A549 (cell line): ENCODE data around the gene TBX1. TPM values are rescaled to one million over a fixed set of nuclear protein-coding genes. Genes with fewer than 3 reads are reported as not detected.

Experiments
- ATAC-seq, 2 experiments: fragments of 200-7000 bp in 1 of 2; fragments of >200 bp in 1 of 2; cut with Nextera tagmentation in 1 of 2; cut with Tn5 transposase in 1 of 2; 3 replicates each; pipeline versions ENCODE4 v1.8.0 to v1.9.1; 2018 to 2020; ENCODE audit warnings: mild to moderate bottlenecking in 1 of 2, moderate library complexity in 1 of 2
- CTCF ChIA-PET: fragments of 300-600 bp; sonication (Branson Sonifier 250); formaldehyde crosslinking; extraction: SDS; loops from one replicate; lab custom pipeline; 2021; ENCODE audit warnings: antibody characterized with exemption, inconsistent platforms; lab: Yijun Ruan, JAX
- POLR2A ChIA-PET: fragments of 350-600 bp; formaldehyde crosslinking; extraction: SDS; loops from one replicate; lab custom pipeline; 2021; ENCODE audit warnings: antibody characterized with exemption, inconsistent platforms; lab: Yijun Ruan, JAX
- DNase-seq, 2 experiments: peaks; one replicate each; pipeline versions ENCODE4 v3.0.0 to v3.0.0-alpha.2; 2011 to 2016; ENCODE audit warnings: low read depth in 1 of 2, low spot score in 1 of 2
- FAIRE-seq: peaks from 2 replicates; lab custom pipeline; 2011; peaks lifted over from hg19 to GRCh38; lab: Jason Lieb, UNC
- H3K27ac ChIP-seq, 2 experiments: fragments of >200 bp; sonication (Bioruptor Twin); formaldehyde crosslinking; 3 replicates each; pipeline ENCODE4 v1.5.1; 2016 to 2017
- H3K4me1 ChIP-seq: fragments of >200 bp; sonication (Bioruptor Twin); formaldehyde crosslinking; 3 replicates; pipeline ENCODE4 v1.6.1; 2016
- H3K4me2 ChIP-seq: fragments of >200 bp; sonication (Bioruptor Twin); formaldehyde crosslinking; 3 replicates; pipeline ENCODE4 v1.6.1; 2016
- H3K4me3 ChIP-seq: fragments of >200 bp; sonication (Bioruptor Twin); formaldehyde crosslinking; 3 replicates; pipeline ENCODE4 v1.5.1; 2016
- H3K9me3 ChIP-seq: fragments of >200 bp; sonication (Bioruptor Twin); formaldehyde crosslinking; 3 replicates; pipeline ENCODE4 v1.6.1; 2016
- FOSB ChIP-seq: fragments of 250-450 bp; sonication (Bioruptor Pico); IDR thresholded peaks from 2 replicates; pipeline ENCODE4 v1.5.0; 2020; ENCODE audit warnings: mild to moderate bottlenecking, moderate library complexity
- HDAC2 ChIP-seq: fragments of 200-600 bp; sonication (generic); IDR thresholded peaks from 2 replicates; pipeline ENCODE4 v1.6.1; 2016
- JUN ChIP-seq, 2 experiments: fragments of >200 bp; sonication (Bioruptor Twin); formaldehyde crosslinking; IDR thresholded peaks; 2 replicates in 1 of 2; 3 replicates in 1 of 2; pipeline ENCODE4 v1.6.1; 2016 to 2017
- KDM1A ChIP-seq: fragments of 200-600 bp; sonication (generic); IDR thresholded peaks from 2 replicates; pipeline ENCODE4 v1.6.1; 2016; ENCODE audit warnings: low read depth, mild to moderate bottlenecking
- MYC ChIP-seq: IDR thresholded peaks from 2 replicates; pipeline ENCODE4 v1.6.1; 2012; ENCODE audit warnings: mild to moderate bottlenecking, inconsistent platforms, low read length, improper control_type of control experiment, borderline replicate concordance
- RAD21 ChIP-seq, 2 experiments: fragments of >200 bp in 1 of 2; sonication (Bioruptor Twin) in 1 of 2; formaldehyde crosslinking in 1 of 2; IDR thresholded peaks in 1 of 2; conservative IDR thresholded peaks in 1 of 2; 2 replicates in 1 of 2; 3 replicates in 1 of 2; pipeline ENCODE4 v1.6.1; 2012 to 2018; ENCODE audit warnings: inconsistent platforms in 1 of 2
- RFX5 ChIP-seq: fragments of 450-650 bp; IDR thresholded peaks from 2 replicates; pipeline ENCODE4 v1.7.1; 2014; ENCODE audit warnings: antibody characterized with exemption, mild to moderate bottlenecking, moderate library complexity
- SMC3 ChIP-seq: fragments of >200 bp; sonication (Bioruptor Twin); formaldehyde crosslinking; IDR thresholded peaks from 3 replicates; pipeline ENCODE4 v1.6.1; 2018; ENCODE audit warnings: inconsistent platforms
- ZC3H11A ChIP-seq: fragments of 450-650 bp; IDR thresholded peaks from 2 replicates; pipeline ENCODE4 v1.6.1; 2014; ENCODE audit warnings: antibody characterized with exemption, mild to moderate bottlenecking
- ZSCAN20 ChIP-seq: fragments of 250-450 bp; sonication (Bioruptor Pico); IDR thresholded peaks from 2 replicates; pipeline ENCODE4 v1.8.0; 2022; ENCODE audit warnings: mild to moderate bottlenecking, moderate library complexity
- whole genome bisulfite sequencing: methylation state at CpG from one replicate; pipeline ENCODE4 v1.1.6; 2017; ENCODE audit errors: missing lambda C conversion rate; 5-methylcytosine and 5-hydroxymethylcytosine counted together
- polyA plus RNA-seq, 4 experiments: library from polyadenylated mRNA; depleted of rRNA in 3 of 4; stranded (reverse); fragments of >200 nt; fragmentation: RNase III in 1 of 4; extraction: RNeasy Plus Mini Kit Qiagen cat#74134 plus additional on column Dnase treatment in 1 of 4; gene quantifications; 2 replicates in 3 of 4; 3 replicates in 1 of 4; pipeline ENCODE4 v1.2.3, GENCODE V29; 2011 to 2017
- TF ChIP-seq, protein P1 (sequence below): fragments of 450-650 bp; IDR thresholded peaks from 2 replicates; pipeline ENCODE4 v1.6.1; 2014; ENCODE audit warnings: antibody characterized with exemption
- TF ChIP-seq, protein P2 (sequence below): fragments of >200 bp; sonication (Bioruptor Twin); formaldehyde crosslinking; IDR thresholded peaks from 3 replicates; pipeline ENCODE4 v1.6.1; 2016
- TF ChIP-seq, protein P3 (sequence below): fragments of 150-350 bp; IDR thresholded peaks from 2 replicates; pipeline ENCODE4 v1.6.1; 2014; ENCODE audit warnings: low read depth, mild to moderate bottlenecking, low read length
- TF ChIP-seq, protein P4 (sequence below): fragments of >200 bp; sonication (Bioruptor Twin); formaldehyde crosslinking; IDR thresholded peaks from 2 replicates; pipeline ENCODE4 v1.6.1; 2016
- TF ChIP-seq, protein P5 (sequence below): fragments of >200 bp; sonication (Bioruptor Twin); formaldehyde crosslinking; IDR thresholded peaks from 3 replicates; pipeline ENCODE4 v1.5.1; 2016
- TF ChIP-seq, protein P6 (sequence below): IDR thresholded peaks from 2 replicates; pipeline ENCODE4 v1.6.1; 2012
- TF ChIP-seq, protein P7 (sequence below): IDR thresholded peaks from 2 replicates; pipeline ENCODE4 v1.6.1; 2012; ENCODE audit warnings: low read depth, borderline replicate concordance

The TBX1 gene
- polyA plus RNA-seq, 2 of the 4 experiments (the other 2 are of a cell fraction) = 0.30 to 2.8 TPM

DNA sequence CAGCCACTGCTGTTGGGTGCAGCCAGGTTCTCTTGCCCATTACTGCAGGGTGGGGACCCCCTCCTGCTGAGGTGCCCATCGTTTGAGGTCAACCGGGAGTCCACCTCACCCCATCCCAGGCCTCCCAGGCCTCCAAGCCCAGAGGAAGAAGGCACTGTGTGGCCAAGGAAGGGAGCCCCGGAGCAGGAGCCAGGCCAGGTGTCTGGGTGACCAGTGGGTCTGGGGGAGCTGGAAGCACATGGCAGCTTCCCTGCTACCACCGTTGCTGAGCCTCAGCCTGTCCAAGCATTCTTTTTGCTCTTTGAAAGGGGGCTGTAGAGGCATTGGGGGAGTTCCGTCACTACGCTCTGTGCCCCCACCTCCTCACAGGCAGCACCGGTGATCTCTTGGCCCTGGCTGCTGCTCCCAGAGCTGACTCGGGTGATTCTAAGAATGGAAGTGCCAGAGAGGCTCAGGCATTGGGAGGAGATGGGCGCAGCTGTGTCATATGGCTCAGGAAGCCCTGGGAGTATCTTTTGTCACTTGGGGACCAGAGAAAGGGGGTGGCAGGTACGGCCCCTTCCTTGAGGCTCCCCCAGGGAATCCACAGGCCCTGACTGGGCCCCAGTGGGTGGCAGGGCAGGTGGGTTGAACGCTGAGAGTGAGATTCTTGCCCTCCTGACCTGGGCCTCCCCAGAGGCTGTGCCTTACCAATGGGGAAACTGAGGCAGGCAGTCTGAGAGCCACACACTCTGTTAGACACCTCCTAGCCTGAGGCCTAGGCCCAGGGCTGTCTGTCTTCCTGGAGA, 44.3 kb upstream of the TBX1 start:
- ChIA-PET POLR2A (no interaction called here), CTCF (interaction anchor here (1.0 to 2.9 kb wide), 8 partner anchors 8 to 194 kb away, joined by 3 to 13 read pairs (median 4); no protein-coding TSS in a partner anchor)
- 83% methylated on average over 7 of the region's 11 CpGs for WGBS

DNA sequence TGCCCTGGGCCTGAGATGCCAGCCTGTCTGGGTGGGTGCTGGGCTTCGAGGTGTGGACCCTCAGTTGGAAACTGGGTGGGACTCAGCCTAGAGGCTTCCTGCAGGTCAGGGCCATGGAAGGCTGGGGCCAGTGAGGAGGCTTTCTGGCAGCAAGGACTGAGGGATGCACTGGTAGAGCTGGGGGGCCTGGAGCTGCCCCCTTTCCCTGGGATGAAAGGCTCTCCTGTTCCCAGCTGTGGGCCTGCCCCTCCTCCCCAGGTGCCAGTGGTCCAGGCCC, 43.8 kb upstream of the TBX1 start:
- H3K27ac ChIP-seq = no peak overlapping the region
- no peak overlapping the region for H3K4me2 ChIP-seq
- WGBS = no CpG with 5 or more reads among the region's 1 CpG
- ChIA-PET POLR2A (no interaction called here), CTCF (interaction anchor here (1.0 to 2.9 kb wide), 6 partner anchors 14 to 87 kb away, joined by 3 to 13 read pairs (median 6); no protein-coding TSS in a partner anchor)
- no peak for ATAC-seq
- H3K4me1 ChIP-seq = peaks cover 9% of the 10 kb centered on the region; the same call in 1 of the 3 replicates
- no peaks in the 10 kb centered on the region for H3K9me3 ChIP-seq
- no peak for DNase-seq
- FAIRE-seq = no peak
- TF ChIP-seq, protein P1, sequence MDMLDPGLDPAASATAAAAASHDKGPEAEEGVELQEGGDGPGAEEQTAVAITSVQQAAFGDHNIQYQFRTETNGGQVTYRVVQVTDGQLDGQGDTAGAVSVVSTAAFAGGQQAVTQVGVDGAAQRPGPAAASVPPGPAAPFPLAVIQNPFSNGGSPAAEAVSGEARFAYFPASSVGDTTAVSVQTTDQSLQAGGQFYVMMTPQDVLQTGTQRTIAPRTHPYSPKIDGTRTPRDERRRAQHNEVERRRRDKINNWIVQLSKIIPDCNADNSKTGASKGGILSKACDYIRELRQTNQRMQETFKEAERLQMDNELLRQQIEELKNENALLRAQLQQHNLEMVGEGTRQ = no peak
- TF ChIP-seq, protein P2, sequence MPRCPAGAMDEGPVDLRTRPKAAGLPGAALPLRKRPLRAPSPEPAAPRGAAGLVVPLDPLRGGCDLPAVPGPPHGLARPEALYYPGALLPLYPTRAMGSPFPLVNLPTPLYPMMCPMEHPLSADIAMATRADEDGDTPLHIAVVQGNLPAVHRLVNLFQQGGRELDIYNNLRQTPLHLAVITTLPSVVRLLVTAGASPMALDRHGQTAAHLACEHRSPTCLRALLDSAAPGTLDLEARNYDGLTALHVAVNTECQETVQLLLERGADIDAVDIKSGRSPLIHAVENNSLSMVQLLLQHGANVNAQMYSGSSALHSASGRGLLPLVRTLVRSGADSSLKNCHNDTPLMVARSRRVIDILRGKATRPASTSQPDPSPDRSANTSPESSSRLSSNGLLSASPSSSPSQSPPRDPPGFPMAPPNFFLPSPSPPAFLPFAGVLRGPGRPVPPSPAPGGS = no peak
- TF ChIP-seq KDM1A = no peak
- no peak for TF ChIP-seq RAD21 (conservative IDR thresholded peaks at IDR 0.05 in 1 of 2, IDR thresholded peaks at IDR 0.05 in 1 of 2)
- TF ChIP-seq HDAC2 = no peak
- TF ChIP-seq FOSB (CRISPR knock-in tag) = no peak
- no peak for TF ChIP-seq ZSCAN20 (CRISPR knock-in tag)
- TF ChIP-seq, all 56 proteins: peak for 0
- H3K4me3 ChIP-seq = no peak overlapping the region

More for the DNA sequence above, 44.3 kb upstream of the TBX1 start:
- Histone ChIP-seq H3K9me3 (no peaks in the 10 kb centered on the region), H3K4me3 (no peak overlapping the region), H3K27ac (no peak overlapping the region), H3K4me2 (no peak overlapping the region), H3K4me1 (peaks cover 9% of the 10 kb centered on the region; the same call in 1 of the 3 replicates)
- ATAC-seq (no peak), DNase-seq (no peak), FAIRE-seq (no peak)
- no peak for TF ChIP-seq ZC3H11A

DNA sequence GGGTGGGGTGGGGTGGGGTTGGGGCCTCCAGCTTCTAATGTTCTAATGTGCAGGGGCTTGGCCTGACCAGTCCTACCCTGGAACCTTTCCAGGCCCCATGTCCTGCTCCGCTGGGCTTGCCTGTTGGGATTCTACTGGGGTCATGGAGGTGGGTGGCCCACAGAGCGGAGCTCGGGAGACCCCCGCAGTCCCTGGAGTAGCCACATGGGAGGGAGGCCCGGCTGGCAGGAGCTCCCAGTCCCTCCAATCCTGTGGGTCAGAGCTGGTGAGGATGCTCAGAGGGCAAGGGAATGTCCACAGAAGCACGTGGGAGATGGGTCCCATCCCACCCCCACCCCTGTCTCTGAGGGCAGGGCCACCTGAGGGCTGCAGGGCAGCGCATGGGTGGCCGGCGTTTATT, 43.4 kb upstream of the TBX1 start:
- ChIA-PET CTCF (interaction anchor here (1.2 to 2.9 kb wide), 5 partner anchors 13 to 87 kb away, joined by 3 to 13 read pairs (median 7); no protein-coding TSS in a partner anchor), POLR2A (no interaction called here)
- no peak overlapping the region for H3K4me3 ChIP-seq
- DNase-seq = no peak
- H3K4me1 ChIP-seq = peaks cover 9% of the 10 kb centered on the region; the same call in 1 of the 3 replicates
- no peak for FAIRE-seq
- whole genome bisulfite sequencing = 98% methylated on average over 5 of the region's 9 CpGs
- no peak overlapping the region; a peak in 1 of 6 replicates for H3K27ac ChIP-seq
- peak overlapping the region; percentile 93; the same call in 2 of the 3 replicates for H3K4me2 ChIP-seq
- no peaks in the 10 kb centered on the region for H3K9me3 ChIP-seq
- peak in 1 of 2 experiments; percentile 11; a peak in 3 of 6 replicates for ATAC-seq
- TF ChIP-seq JUN (IDR thresholded peaks at IDR 0.05) = no peak
- TF ChIP-seq, protein P3, sequence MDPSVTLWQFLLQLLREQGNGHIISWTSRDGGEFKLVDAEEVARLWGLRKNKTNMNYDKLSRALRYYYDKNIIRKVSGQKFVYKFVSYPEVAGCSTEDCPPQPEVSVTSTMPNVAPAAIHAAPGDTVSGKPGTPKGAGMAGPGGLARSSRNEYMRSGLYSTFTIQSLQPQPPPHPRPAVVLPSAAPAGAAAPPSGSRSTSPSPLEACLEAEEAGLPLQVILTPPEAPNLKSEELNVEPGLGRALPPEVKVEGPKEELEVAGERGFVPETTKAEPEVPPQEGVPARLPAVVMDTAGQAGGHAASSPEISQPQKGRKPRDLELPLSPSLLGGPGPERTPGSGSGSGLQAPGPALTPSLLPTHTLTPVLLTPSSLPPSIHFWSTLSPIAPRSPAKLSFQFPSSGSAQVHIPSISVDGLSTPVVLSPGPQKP = no peak
- TF ChIP-seq, protein P4, sequence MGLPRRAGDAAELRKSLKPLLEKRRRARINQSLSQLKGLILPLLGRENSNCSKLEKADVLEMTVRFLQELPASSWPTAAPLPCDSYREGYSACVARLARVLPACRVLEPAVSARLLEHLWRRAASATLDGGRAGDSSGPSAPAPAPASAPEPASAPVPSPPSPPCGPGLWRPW = no peak

DNA sequence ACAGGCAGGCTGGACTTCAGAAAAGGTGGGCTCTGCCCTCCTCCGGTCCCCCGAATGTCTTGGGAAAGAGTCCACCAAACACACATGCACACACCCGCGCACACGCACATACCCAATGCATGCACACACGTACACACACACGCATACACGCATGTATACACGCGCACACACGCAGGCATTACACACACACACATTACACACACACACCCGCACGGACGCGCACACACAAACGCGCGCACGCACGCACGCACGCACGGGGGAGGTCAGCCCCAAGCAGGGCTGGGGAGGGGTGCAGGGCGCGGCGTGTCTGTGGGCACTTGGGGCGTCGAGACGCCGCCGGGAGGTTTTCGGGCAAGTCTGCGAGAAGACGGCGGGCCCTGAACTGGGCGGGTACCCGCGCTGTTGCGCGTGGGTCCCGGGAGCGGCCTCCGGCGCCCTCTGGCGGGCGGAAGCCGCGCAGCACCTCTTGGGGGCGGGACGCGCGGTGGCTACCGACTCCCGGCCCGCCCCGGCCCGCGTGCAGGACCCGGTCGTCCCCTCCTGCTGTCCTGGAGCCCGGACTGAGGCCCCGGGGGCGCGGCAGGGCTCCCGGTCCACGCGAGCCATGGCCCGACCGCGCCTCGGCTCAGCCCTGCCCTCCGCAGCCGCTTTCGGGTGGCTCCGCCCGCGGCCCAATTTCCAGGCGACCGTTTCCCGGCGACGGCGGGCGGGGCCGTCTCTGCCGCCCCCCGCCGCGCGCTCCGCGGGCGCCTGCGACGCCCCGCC, 42.7 kb upstream of the TBX1 start:
- 45% methylated on average over 13 of the region's 96 CpGs for WGBS
- ChIA-PET CTCF (interaction anchor here (1.0 to 2.9 kb wide), 7 partner anchors 8 to 88 kb away, joined by 3 to 13 read pairs (median 4); no protein-coding TSS in a partner anchor), POLR2A (no interaction called here)
- FAIRE-seq = no peak
- ATAC-seq = peak; percentile 67 to 88
- Histone ChIP-seq H3K4me2 (peak overlapping the region; percentile 93), H3K9me3 (no peaks in the 10 kb centered on the region), H3K27ac (peak overlapping the region; percentile 80 to 92), H3K4me1 (peaks cover 9% of the 10 kb centered on the region; the same call in 1 of the 3 replicates), H3K4me3 (peak overlapping the region; percentile 45)
- DNase-seq = peak; percentile 55 to 65
- TF ChIP-seq, protein P5, sequence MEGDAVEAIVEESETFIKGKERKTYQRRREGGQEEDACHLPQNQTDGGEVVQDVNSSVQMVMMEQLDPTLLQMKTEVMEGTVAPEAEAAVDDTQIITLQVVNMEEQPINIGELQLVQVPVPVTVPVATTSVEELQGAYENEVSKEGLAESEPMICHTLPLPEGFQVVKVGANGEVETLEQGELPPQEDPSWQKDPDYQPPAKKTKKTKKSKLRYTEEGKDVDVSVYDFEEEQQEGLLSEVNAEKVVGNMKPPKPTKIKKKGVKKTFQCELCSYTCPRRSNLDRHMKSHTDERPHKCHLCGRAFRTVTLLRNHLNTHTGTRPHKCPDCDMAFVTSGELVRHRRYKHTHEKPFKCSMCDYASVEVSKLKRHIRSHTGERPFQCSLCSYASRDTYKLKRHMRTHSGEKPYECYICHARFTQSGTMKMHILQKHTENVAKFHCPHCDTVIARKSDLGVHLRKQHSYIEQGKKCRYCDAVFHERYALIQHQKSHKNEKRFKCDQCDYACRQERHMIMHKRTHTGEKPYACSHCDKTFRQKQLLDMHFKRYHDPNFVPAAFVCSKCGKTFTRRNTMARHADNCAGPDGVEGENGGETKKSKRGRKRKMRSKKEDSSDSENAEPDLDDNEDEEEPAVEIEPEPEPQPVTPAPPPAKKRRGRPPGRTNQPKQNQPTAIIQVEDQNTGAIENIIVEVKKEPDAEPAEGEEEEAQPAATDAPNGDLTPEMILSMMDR = peak; percentile 82
- no peak for TF ChIP-seq RFX5
- peak; percentile 72 for TF ChIP-seq SMC3
- TF ChIP-seq, protein P6, sequence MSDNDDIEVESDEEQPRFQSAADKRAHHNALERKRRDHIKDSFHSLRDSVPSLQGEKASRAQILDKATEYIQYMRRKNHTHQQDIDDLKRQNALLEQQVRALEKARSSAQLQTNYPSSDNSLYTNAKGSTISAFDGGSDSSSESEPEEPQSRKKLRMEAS = peak; percentile 73
- TF ChIP-seq MYC = 0 out of 2 replicates have a peak, but pooled peaks have one; percentile 33
- TF ChIP-seq, protein P7, sequence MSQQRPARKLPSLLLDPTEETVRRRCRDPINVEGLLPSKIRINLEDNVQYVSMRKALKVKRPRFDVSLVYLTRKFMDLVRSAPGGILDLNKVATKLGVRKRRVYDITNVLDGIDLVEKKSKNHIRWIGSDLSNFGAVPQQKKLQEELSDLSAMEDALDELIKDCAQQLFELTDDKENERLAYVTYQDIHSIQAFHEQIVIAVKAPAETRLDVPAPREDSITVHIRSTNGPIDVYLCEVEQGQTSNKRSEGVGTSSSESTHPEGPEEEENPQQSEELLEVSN = peak; percentile 57; the same call in 1 of the 2 replicates
- TF ChIP-seq RAD21 (conservative IDR thresholded peaks at IDR 0.05 in 1 of 2, IDR thresholded peaks at IDR 0.05 in 1 of 2) = peak; percentile 46 to 79; a peak in 4 of 5 replicates
